ENCODE data around the gene RABL6.

The RABL6 gene

GRCh38 chr9:136886610-136887597 lies 79.2 kb downstream of the RABL6 start:
- DNase-seq, result peak; percentile 53

GRCh38 chr9:136888454-136888853 lies 80.7 kb downstream of the RABL6 start:
- no peak for DNase-seq

- DNase-seq, result no peak
Measured at GRCh38 chr9:136889858-136890257, 82.1 kb downstream of the RABL6 start.

- DNase-seq, result no peak
Measured at GRCh38 chr9:136890661-136891060, 82.9 kb downstream of the RABL6 start.

Data from activated CD4-positive, alpha-beta T cell treated with anti-CD3 and anti-CD28 coated beads, Interleukin-2, Interleukin-6, amounts not matched to agents 100 ng/mL and 50 ng/mL, durations not matched to agents 16 hours and 8 hours (primary cell).